ENCODE results near the gene PCBP3.

Gene PCBP3

DNA sequence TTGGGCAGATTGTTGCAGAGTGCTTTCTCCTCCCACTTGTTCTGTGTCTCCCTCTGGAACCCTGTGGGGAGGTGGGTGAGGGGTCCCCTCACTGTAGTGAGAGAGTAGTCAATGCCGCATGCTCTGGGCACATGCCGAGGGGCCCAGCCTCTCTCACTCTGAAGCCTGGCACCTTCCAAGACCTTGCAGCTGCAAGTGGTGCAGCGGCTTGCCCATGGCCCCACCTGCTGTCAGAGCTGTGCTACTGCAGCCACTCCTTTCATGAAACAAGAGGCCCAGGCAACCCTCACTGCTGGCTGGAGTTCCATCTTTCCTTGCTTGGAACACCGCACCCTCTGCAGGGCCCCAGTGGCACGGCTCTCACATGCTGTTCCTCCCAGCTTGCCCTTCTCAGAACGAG, 279.6 kb downstream of the PCBP3 start:
- H3K27me3 ChIP-seq (ENCODE audit: insufficient read depth, poor library complexity, severe bottlenecking), result no peaks in the 10 kb centered on the region
- peak in 1 of 2 experiments; percentile 10 for DNase-seq (ENCODE audit: low read depth in 1 of 2, low spot score in 1 of 2)
- TF ChIP-seq GABPA (IDR thresholded peaks at IDR 0.05; ENCODE audit: low read depth), result no peak
- peak; percentile 50 for TF ChIP-seq CTCF (IDR thresholded peaks at IDR 0.05; ENCODE audit: insufficient read depth, low read length)
- H3K27ac ChIP-seq (replicated peaks), result no peak overlapping the region
- no peak overlapping the region for H3K4me3 ChIP-seq (replicated peaks; ENCODE audit: insufficient read depth, low read length)

- no peak for DNase-seq (ENCODE audit: low read depth in 1 of 2, low spot score in 1 of 2)
- no peak for TF ChIP-seq CTCF (IDR thresholded peaks at IDR 0.05; ENCODE audit: insufficient read depth, low read length)
- no peak for TF ChIP-seq POLR2AphosphoS5 (IDR thresholded peaks at IDR 0.05; ENCODE audit: low read depth)
- no peak for TF ChIP-seq REST (IDR thresholded peaks at IDR 0.05; ENCODE audit: insufficient replicate concordance, low read depth)
- no peak for TF ChIP-seq GABPA (IDR thresholded peaks at IDR 0.05; ENCODE audit: low read depth)
- TF ChIP-seq SPI1 (IDR thresholded peaks at IDR 0.05; ENCODE audit: borderline replicate concordance, low read depth), result no peak
- no peaks in the 10 kb centered on the region for H3K27me3 ChIP-seq (ENCODE audit: insufficient read depth, poor library complexity, severe bottlenecking)
- no peak overlapping the region for H3K27ac ChIP-seq (replicated peaks)
- H3K4me3 ChIP-seq (replicated peaks; ENCODE audit: insufficient read depth, low read length), result no peak overlapping the region
These were observed 282.8 kb downstream of the PCBP3 start for GRCh38 chr21:45926281-45926680.

DNA sequence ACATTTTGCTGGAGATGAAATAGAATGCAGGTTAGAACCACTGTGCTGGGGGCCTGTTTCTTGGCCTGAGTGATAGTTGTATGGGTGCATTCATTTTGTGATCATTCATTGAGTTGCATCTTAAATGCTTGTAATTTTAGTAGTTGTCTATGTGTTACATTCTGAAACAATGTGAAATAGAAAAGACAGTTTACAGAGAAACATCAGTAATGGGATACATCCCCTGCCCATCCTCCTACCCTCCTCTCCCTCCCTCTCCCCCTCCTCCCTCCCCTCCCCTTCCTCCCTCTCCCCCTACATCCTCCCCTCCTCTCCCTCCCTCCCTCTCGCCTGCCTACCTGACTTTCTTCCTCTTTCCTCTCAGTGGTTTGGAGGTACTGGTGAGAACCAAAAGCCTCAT, 283.5 kb downstream of the PCBP3 start:
- DNase-seq (ENCODE audit: low read depth in 1 of 2, low spot score in 1 of 2), result no peak
- TF ChIP-seq POLR2AphosphoS5 (IDR thresholded peaks at IDR 0.05; ENCODE audit: low read depth), result no peak
- no peak for TF ChIP-seq REST (IDR thresholded peaks at IDR 0.05; ENCODE audit: insufficient replicate concordance, low read depth)
- H3K27ac ChIP-seq (replicated peaks), result no peak overlapping the region

DNA sequence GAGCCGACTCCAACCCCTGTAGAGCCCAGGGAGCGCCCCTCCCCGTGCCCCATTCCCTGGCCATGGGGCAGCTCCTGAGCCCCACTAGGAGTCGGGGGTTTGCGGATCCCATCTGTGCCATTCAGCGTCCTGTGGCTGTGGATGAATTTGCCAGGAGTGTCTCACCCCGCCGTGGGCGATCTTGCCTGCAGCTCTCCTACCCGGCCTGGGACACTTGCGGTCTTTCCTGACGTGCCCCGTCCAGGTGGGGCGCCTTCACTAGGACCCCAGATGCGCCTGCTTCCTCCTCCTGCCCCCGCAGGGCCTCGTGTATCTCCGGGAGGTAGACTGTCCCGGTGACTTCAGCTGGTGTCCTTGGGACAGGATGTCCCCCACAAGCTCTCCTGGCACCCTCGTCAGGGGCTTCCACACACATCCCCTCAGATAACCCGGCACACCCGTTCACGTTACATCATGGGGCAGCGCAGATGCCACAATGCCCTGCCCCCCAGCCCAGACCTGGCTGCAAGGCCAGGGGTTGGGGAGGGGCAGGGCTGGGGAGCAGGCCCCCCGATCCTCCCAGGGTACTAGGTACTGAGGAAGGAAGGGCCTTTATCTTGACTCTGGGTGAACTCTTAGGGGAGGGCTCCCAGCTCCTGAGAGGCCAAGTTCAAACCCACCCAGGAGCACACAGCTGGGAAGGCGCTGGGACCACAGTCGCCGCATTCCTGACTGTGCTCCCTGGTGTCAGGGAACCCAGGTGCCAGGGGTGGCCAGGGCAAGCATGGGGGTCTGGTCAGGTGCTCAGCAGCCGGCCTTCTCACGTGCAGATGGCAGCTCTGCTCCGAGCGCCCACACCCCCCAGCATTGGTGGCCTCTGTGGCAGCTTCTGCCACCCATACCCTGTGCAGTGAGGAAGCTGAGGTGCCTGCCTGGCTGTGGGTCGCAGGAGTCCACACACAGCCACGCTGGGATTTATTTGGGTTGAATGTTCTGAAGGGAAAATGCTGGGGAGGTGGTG, 284.6 kb downstream of the PCBP3 start:
- no peak for DNase-seq (ENCODE audit: low read depth in 1 of 2, low spot score in 1 of 2)
- no peak for TF ChIP-seq REST (IDR thresholded peaks at IDR 0.05; ENCODE audit: insufficient replicate concordance, low read depth)
- TF ChIP-seq SPI1 (IDR thresholded peaks at IDR 0.05; ENCODE audit: borderline replicate concordance, low read depth), result no peak
- no peak for TF ChIP-seq POLR2AphosphoS5 (IDR thresholded peaks at IDR 0.05; ENCODE audit: low read depth)
- Histone ChIP-seq H3K27me3 (ENCODE audit: insufficient read depth, poor library complexity, severe bottlenecking) (no peaks in the 10 kb centered on the region), H3K4me3 (replicated peaks; ENCODE audit: insufficient read depth, low read length) (no peak overlapping the region), H3K27ac (replicated peaks) (no peak overlapping the region)

More for the DNA sequence above, 283.5 kb downstream of the PCBP3 start:
- H3K4me3 ChIP-seq (replicated peaks; ENCODE audit: insufficient read depth, low read length), result no peak overlapping the region
- no peaks in the 10 kb centered on the region for H3K27me3 ChIP-seq (ENCODE audit: insufficient read depth, poor library complexity, severe bottlenecking)
